ENCODE results near the gene GLIPR1L2. TPM values are rescaled to one million over a fixed set of nuclear protein-coding genes. Genes with fewer than 3 reads are reported as not detected.

The GLIPR1L2 gene
- total and polyA plus RNA-seq, 2 of the 8 experiments (the other 6 are each of a cell fraction or from before 2014, with no cell fraction given), result 0.09 TPM; not detected in 1

DNA sequence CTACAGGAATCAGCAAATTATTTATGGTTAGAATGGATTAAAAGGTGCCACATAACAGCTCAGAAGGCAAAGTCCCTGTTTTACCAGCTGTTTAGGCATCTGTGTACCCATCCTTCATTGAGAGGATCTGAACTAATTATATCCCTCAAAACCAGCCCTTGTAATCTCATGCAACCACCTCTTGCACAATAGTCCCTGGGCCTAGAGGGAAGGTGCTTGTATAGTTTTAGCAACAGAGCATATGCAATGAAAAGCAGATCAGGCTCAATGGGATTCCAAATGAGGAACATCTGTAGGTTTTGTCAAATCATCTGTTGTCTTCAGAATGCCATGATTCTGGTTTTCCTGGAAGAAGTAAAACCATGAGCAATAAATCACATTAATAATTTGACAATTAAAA is 26.0 kb upstream of the GLIPR1L2 start:
- TF ChIP-seq CHD2 (IDR thresholded peaks at IDR 0.05; ENCODE audit: low read length) (no peak), CEBPB (IDR thresholded peaks at IDR 0.05; ENCODE audit: low read depth, low read length) (peak; percentile 90), YY1 (IDR thresholded peaks at IDR 0.05; ENCODE audit: low read depth, low read length) (no peak), SAP30 (IDR thresholded peaks at IDR 0.05; ENCODE audit: insufficient read depth, insufficient replicate concordance, low read length) (no peak)
- Histone ChIP-seq H3K56ac (replicated peaks; ENCODE audit: insufficient read length, low read depth, low read length) (no peak overlapping the region), H2AK5ac (ENCODE audit: low read depth, low read length) (no peak overlapping the region), H3K14ac (ENCODE audit: insufficient read length) (no peak overlapping the region), H3K79me1 (ENCODE audit: low read depth, low read length) (no peaks in the 10 kb centered on the region), H2BK12ac (ENCODE audit: low read depth, low read length) (no peak overlapping the region), H3K4me1 (replicated peaks in 1 of 4; ENCODE audit: control insufficient read depth in 3 of 4, insufficient read depth in 4 of 4, low read length in 3 of 4) (peaks cover 0 to 9% (median 6%) of the 10 kb centered on the region in 4 experiments; a peak in 2 of 7 replicates), H3K27ac (ENCODE audit: low read depth, low read length) (no peak overlapping the region), H3K27me3 (replicated peaks in 1 of 4; ENCODE audit: control insufficient read depth in 3 of 4, extremely low read depth in 1 of 4, insufficient read depth in 3 of 4, low read length in 3 of 4) (no peaks in the 10 kb centered on the region), H3K23me2 (ENCODE audit: low read depth, low read length) (no peaks in the 10 kb centered on the region), H4K8ac (ENCODE audit: extremely low read depth, insufficient read depth, low read length) (no peak overlapping the region), H3K4ac (replicated peaks; ENCODE audit: insufficient read length, low read depth, low read length) (no peak overlapping the region), H3K9me3 (ENCODE audit: insufficient read depth in 2 of 2, low read depth in 1 of 2, low read length in 1 of 2) (0 out of 4 replicates have a peak, but pooled peaks cover 0 to 5% of the 10 kb centered on the region in 2 experiments), H2BK20ac (ENCODE audit: low read length) (no peak overlapping the region), H4K5ac (ENCODE audit: insufficient read length, low read depth, low read length) (no peak overlapping the region), H3K18ac (ENCODE audit: extremely low read depth, low read length) (no peak overlapping the region), H3K36me3 (ENCODE audit: control insufficient read depth in 2 of 4, insufficient read depth in 4 of 4, low read length in 3 of 4) (no peaks in the 10 kb centered on the region; a peak in 1 of 8 replicates), H2BK120ac (replicated peaks; ENCODE audit: low read depth, low read length) (no peak overlapping the region), H2BK15ac (ENCODE audit: low read length) (no peak overlapping the region), H4K91ac (replicated peaks; ENCODE audit: insufficient read length, low read length) (no peak overlapping the region), H4K20me1 (replicated peaks in 1 of 2; ENCODE audit: control insufficient read depth in 1 of 2, insufficient read depth in 2 of 2, low read length in 2 of 2) (no peaks in the 10 kb centered on the region), H3K4me2 (ENCODE audit: insufficient read depth in 1 of 2, low read depth in 2 of 2, low read length in 2 of 2) (no peak overlapping the region), H3K23ac (ENCODE audit: insufficient read length) (no peak overlapping the region), H2BK5ac (ENCODE audit: low read depth, low read length) (no peak overlapping the region), H2AFZ (ENCODE audit: low read length) (no peak overlapping the region), H3K4me3 (ENCODE audit: extremely low read depth in 1 of 4, insufficient read depth in 2 of 4, low read depth in 3 of 4, low read length in 4 of 4) (no peak overlapping the region), H3K9ac (replicated peaks in 1 of 4; ENCODE audit: extremely low read depth in 1 of 4, low read depth in 3 of 4, low read length in 3 of 4) (peak overlapping the region in 1 of 4 experiments; percentile 49; a peak in 1 of 7 replicates), H3K79me2 (ENCODE audit: control insufficient read depth in 1 of 2, insufficient read depth in 2 of 2, low read length in 2 of 2) (peaks cover 0 to 19% of the 10 kb centered on the region in 2 experiments; a peak in 2 of 4 replicates)
- no peak for FAIRE-seq
- POLR2A ChIA-PET (ENCODE audit: partially characterized antibody), result no interaction called here
- CTCF ChIA-PET (ENCODE audit: partially characterized antibody), result interaction anchor here (0.5 kb wide), 1 partner anchor 41 kb away, joined by 3 read pairs; no protein-coding TSS in a partner anchor
- no peak for DNase-seq (ENCODE audit: low read depth in 1 of 2, low spot score in 2 of 2)

Measured in H1 (cell line).